H1 (cell line): ENCODE measurements around the gene ASIP.

ENCODE experiments used
- ATF3 ChIP-seq: IDR thresholded peaks from 2 replicates; pipeline ENCODE4 v1.6.1; 2011; ENCODE audit warnings: low read depth, mild to moderate bottlenecking, low read length; ENCODE audit not compliant: insufficient read depth
- E2F6 ChIP-seq: IDR thresholded peaks from 2 replicates; pipeline ENCODE4 v1.6.1; 2012; ENCODE audit warnings: inconsistent platforms
- EP300 ChIP-seq, 2 experiments: IDR thresholded peaks; 1 replicate in 1 of 2; 2 replicates in 1 of 2; pipeline ENCODE4 v1.6.1; 2011 to 2012; ENCODE audit warnings: low read depth in 2 of 2, low read length in 2 of 2, mild to moderate bottlenecking in 2 of 2, borderline replicate concordance in 1 of 2, inconsistent platforms in 1 of 2, moderate library complexity in 1 of 2
- EZH2 ChIP-seq: fragments of 200-600 bp; sonication (generic); IDR thresholded peaks from 2 replicates; pipeline ENCODE4 v1.7.1; 2012; ENCODE audit warnings: low read depth, mild to moderate bottlenecking, moderate library complexity, low read length, inconsistent platforms; ENCODE audit not compliant: severe bottlenecking
- GABPA ChIP-seq: IDR thresholded peaks from 2 replicates; pipeline ENCODE4 v1.6.1; 2011; ENCODE audit warnings: mild to moderate bottlenecking, low read length, moderate library complexity, borderline replicate concordance; ENCODE audit not compliant: insufficient read depth
- JUN ChIP-seq: IDR thresholded peaks from 2 replicates; pipeline ENCODE4 v1.6.1; 2011; ENCODE audit warnings: low read depth, mild to moderate bottlenecking, improper control_type of control experiment, low read length
- MAX ChIP-seq: IDR thresholded peaks from 2 replicates; pipeline ENCODE4 v1.6.1; 2012; ENCODE audit warnings: inconsistent platforms
- NRF1 ChIP-seq: IDR thresholded peaks from 2 replicates; pipeline ENCODE4 v1.6.1; 2011; ENCODE audit warnings: mild to moderate bottlenecking, low read depth, low read length, improper control_type of control experiment
- POLR2A ChIP-seq, 2 experiments: IDR thresholded peaks; 1 replicate in 1 of 2; 2 replicates in 1 of 2; pipeline ENCODE4 v1.6.1; 2011; ENCODE audit warnings: low read depth in 2 of 2, low read length in 2 of 2, mild to moderate bottlenecking in 2 of 2; ENCODE audit errors: control extremely low read depth in 1 of 2
- POLR2AphosphoS5 ChIP-seq: IDR thresholded peaks from 2 replicates; pipeline ENCODE4 v1.6.1; 2011; ENCODE audit warnings: low read depth, low read length
- YY1 ChIP-seq: IDR thresholded peaks from 2 replicates; pipeline ENCODE4 v1.6.1; 2011; ENCODE audit warnings: low read depth, mild to moderate bottlenecking, low read length
- TF ChIP-seq, protein P1 (sequence below), 3 experiments: IDR thresholded peaks; 1 replicate in 2 of 3; 2 replicates in 1 of 3; pipeline versions ENCODE4 v1.5.1 to v1.6.1; 2011; ENCODE audit warnings: low read length in 3 of 3, mild to moderate bottlenecking in 3 of 3, inconsistent platforms in 2 of 3, low read depth in 1 of 3, moderate library complexity in 1 of 3; ENCODE audit not compliant: insufficient read depth in 1 of 3; ENCODE audit errors: control extremely low read depth in 1 of 3

DNA sequence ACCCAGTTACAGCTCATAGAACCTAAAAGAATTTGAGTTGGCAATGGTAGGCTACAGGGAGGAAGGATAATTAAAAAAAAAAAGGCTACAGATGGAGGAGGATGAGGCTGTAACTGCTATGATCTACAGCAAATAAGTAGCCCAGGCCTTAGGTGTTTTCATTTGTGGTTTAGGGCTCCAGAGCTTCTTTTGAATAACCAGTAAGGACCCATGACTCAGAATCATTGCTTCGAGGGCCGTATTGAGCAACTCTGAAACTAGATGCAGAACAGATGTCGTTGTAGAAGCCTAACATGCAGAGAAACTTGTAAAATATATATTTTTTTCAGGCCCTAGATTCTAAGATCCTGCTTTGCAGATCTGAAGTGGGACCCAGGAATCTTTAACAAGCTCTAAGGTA is 19.0 kb upstream of the ASIP start:
- no peak for TF ChIP-seq GABPA
- no peak for TF ChIP-seq E2F6
- no peak for TF ChIP-seq YY1
- TF ChIP-seq POLR2AphosphoS5, result no peak
- no peak for TF ChIP-seq EZH2
- no peak for TF ChIP-seq NRF1
- TF ChIP-seq, protein P1, sequence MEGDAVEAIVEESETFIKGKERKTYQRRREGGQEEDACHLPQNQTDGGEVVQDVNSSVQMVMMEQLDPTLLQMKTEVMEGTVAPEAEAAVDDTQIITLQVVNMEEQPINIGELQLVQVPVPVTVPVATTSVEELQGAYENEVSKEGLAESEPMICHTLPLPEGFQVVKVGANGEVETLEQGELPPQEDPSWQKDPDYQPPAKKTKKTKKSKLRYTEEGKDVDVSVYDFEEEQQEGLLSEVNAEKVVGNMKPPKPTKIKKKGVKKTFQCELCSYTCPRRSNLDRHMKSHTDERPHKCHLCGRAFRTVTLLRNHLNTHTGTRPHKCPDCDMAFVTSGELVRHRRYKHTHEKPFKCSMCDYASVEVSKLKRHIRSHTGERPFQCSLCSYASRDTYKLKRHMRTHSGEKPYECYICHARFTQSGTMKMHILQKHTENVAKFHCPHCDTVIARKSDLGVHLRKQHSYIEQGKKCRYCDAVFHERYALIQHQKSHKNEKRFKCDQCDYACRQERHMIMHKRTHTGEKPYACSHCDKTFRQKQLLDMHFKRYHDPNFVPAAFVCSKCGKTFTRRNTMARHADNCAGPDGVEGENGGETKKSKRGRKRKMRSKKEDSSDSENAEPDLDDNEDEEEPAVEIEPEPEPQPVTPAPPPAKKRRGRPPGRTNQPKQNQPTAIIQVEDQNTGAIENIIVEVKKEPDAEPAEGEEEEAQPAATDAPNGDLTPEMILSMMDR (IDR thresholded peaks at IDR 0.05; ENCODE audit: control extremely low read depth in 1 of 3, insufficient read depth in 1 of 3, low read depth in 1 of 3, low read length in 3 of 3), result no peak
- no peak for TF ChIP-seq MAX
- TF ChIP-seq EP300 (IDR thresholded peaks at IDR 0.05; ENCODE audit: borderline replicate concordance in 1 of 2, low read depth in 2 of 2, low read length in 2 of 2), result no peak
- TF ChIP-seq ATF3, result no peak
- TF ChIP-seq JUN, result no peak
- no peak for TF ChIP-seq POLR2A (IDR thresholded peaks at IDR 0.05; ENCODE audit: control extremely low read depth in 1 of 2, low read depth in 2 of 2, low read length in 2 of 2)
